ENCODE data around the gene MN1. TPM values are rescaled to one million over a fixed set of nuclear protein-coding genes. Genes with fewer than 3 reads are reported as not detected.

Gene MN1
- polyA plus RNA-seq, 2 of the 4 experiments (the other 2 are of a cell fraction), result 0.59 to 2.4 TPM

DNA sequence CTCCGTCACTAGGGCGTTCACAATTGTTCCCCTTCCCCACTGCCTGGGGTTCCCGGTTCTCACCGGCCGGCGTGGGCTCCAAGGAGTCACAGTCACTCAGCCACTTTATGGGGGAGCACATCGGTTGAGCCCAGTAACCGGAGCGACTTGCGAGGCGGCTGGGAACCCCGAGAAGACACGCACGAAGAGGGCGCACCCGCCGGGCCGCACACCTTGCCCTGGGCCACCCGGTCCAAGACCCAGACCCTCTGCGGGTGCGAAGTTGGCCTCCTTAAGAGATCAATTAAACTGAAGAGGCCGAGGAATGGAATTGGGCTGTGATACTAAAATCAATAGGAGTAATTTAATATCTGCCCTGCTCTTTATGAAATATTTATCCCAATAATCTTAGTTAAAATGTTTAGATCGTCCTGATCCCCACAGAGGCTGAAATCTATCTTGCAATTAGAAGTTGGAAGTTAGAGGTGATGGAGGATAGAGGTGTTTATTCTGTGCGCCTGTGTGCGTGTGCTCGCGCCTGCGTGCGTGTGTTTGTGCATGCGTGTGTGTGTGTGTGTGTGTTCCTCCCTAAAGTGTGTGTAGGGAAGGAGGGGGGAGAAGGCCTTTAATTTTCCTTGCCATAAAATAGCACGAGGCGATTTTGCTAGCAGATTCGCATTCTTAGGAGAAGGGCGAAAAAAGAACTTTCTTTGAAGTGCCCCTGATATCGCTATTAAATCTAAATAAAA lies 954 bp upstream of the MN1 start:
- H3K4me3 ChIP-seq, result peak overlapping the region; percentile 74
- H3K9me3 ChIP-seq, result no peaks in the 10 kb centered on the region
- peak; percentile 15 to 21; a peak in 4 of 6 replicates for ATAC-seq
- H3K4me2 ChIP-seq, result peak overlapping the region; percentile 98
- H3K4me1 ChIP-seq, result peaks cover 16% of the 10 kb centered on the region
- FAIRE-seq, result no peak
- H3K27ac ChIP-seq, result peak overlapping the region; percentile 97
- no peak for DNase-seq (ENCODE audit: low read depth in 1 of 2, low spot score in 1 of 2)
- CTCF ChIA-PET, result no interaction called here
- 74% methylated on average over 16 of the region's 35 CpGs for WGBS (ENCODE audit: missing lambda C conversion rate)
- POLR2A ChIA-PET, result interaction anchor here (0.7 to 1.0 kb wide), 2 partner anchors 686 to 1130 kb away, joined by 3 to 6 read pairs; no protein-coding TSS in a partner anchor
- TF ChIP-seq MAFK (IDR thresholded peaks at IDR 0.05; ENCODE audit: partially characterized antibody) (no peak), BHLHE40 (IDR thresholded peaks at IDR 0.05; ENCODE audit: low read depth, low read length) (no peak), POLR2A (IDR thresholded peaks at IDR 0.05; ENCODE audit: low read length) (no peak), GATA3 (IDR thresholded peaks at IDR 0.05; ENCODE audit: borderline replicate concordance) (no peak), ZNF302 (CRISPR knock-in tag; IDR thresholded peaks at IDR 0.05) (no peak), CBX8 (IDR thresholded peaks at IDR 0.05) (no peak), FOSL2 (IDR thresholded peaks at IDR 0.05) (no peak), FOSL2 (CRISPR knock-in tag; IDR thresholded peaks at IDR 0.05) (no peak), KDM5A (IDR thresholded peaks at IDR 0.05) (no peak), HOXB13 (CRISPR knock-in tag; IDR thresholded peaks at IDR 0.05; ENCODE audit: low read depth) (no peak), RAD21 (conservative IDR thresholded peaks at IDR 0.05 in 1 of 2, IDR thresholded peaks at IDR 0.05 in 1 of 2) (no peak), JUN (IDR thresholded peaks at IDR 0.05) (no peak)
- TF ChIP-seq, protein P1, sequence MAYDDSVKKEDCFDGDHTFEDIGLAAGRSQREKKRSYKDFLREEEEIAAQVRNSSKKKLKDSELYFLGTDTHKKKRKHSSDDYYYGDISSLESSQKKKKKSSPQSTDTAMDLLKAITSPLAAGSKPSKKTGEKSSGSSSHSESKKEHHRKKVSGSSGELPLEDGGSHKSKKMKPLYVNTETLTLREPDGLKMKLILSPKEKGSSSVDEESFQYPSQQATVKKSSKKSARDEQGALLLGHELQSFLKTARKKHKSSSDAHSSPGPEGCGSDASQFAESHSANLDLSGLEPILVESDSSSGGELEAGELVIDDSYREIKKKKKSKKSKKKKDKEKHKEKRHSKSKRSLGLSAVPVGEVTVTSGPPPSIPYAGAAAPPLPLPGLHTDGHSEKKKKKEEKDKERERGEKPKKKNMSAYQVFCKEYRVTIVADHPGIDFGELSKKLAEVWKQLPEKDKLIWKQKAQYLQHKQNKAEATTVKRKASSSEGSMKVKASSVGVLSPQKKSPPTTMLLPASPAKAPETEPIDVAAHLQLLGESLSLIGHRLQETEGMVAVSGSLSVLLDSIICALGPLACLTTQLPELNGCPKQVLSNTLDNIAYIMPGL (CRISPR knock-in tag; IDR thresholded peaks at IDR 0.05; ENCODE audit: borderline replicate concordance), result no peak
- TF ChIP-seq, protein P2, sequence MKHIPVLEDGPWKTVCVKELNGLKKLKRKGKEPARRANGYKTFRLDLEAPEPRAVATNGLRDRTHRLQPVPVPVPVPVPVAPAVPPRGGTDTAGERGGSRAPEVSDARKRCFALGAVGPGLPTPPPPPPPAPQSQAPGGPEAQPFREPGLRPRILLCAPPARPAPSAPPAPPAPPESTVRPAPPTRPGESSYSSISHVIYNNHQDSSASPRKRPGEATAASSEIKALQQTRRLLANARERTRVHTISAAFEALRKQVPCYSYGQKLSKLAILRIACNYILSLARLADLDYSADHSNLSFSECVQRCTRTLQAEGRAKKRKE (CRISPR knock-in tag; IDR thresholded peaks at IDR 0.05; ENCODE audit: low read depth), result no peak
- TF ChIP-seq, protein P3, sequence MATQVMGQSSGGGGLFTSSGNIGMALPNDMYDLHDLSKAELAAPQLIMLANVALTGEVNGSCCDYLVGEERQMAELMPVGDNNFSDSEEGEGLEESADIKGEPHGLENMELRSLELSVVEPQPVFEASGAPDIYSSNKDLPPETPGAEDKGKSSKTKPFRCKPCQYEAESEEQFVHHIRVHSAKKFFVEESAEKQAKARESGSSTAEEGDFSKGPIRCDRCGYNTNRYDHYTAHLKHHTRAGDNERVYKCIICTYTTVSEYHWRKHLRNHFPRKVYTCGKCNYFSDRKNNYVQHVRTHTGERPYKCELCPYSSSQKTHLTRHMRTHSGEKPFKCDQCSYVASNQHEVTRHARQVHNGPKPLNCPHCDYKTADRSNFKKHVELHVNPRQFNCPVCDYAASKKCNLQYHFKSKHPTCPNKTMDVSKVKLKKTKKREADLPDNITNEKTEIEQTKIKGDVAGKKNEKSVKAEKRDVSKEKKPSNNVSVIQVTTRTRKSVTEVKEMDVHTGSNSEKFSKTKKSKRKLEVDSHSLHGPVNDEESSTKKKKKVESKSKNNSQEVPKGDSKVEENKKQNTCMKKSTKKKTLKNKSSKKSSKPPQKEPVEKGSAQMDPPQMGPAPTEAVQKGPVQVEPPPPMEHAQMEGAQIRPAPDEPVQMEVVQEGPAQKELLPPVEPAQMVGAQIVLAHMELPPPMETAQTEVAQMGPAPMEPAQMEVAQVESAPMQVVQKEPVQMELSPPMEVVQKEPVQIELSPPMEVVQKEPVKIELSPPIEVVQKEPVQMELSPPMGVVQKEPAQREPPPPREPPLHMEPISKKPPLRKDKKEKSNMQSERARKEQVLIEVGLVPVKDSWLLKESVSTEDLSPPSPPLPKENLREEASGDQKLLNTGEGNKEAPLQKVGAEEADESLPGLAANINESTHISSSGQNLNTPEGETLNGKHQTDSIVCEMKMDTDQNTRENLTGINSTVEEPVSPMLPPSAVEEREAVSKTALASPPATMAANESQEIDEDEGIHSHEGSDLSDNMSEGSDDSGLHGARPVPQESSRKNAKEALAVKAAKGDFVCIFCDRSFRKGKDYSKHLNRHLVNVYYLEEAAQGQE (IDR thresholded peaks at IDR 0.05), result no peak
- TF ChIP-seq, protein P4, sequence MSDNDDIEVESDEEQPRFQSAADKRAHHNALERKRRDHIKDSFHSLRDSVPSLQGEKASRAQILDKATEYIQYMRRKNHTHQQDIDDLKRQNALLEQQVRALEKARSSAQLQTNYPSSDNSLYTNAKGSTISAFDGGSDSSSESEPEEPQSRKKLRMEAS (IDR thresholded peaks at IDR 0.05), result no peak

DNA sequence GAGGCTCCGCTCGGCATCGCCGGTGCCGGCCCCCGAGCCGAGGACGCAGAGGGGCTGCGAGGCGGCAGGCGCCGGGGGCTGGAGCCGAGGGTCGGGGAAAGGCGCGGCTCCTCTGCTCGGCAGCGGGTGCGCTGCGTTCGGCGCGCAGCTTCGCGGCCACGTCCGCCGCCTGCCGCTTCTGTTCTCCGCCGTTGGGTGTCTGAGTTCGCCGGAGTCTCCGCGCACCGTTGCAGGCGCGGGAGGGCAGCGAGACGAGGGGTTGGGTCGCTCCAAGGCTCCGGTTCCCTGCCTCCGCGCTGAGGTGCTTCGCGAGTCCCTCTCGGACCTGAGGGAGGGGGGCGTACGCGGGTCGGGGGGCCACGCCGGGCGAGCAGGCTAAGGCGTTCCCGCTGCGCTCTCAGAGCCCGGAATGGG lies 347 bp downstream of the MN1 start:
- Histone ChIP-seq H3K27ac (peak overlapping the region; percentile 97), H3K9me3 (no peaks in the 10 kb centered on the region), H3K4me1 (peaks cover 16% of the 10 kb centered on the region), H3K4me2 (peak overlapping the region; percentile 98), H3K4me3 (peak overlapping the region; percentile 74)
- peak; percentile 3 to 30 for DNase-seq (ENCODE audit: low read depth in 1 of 2, low spot score in 1 of 2)
- peak; percentile 55 to 69; a peak in 4 of 6 replicates for ATAC-seq
- TF ChIP-seq ZSCAN20 (CRISPR knock-in tag; IDR thresholded peaks at IDR 0.05), result no peak
- TF ChIP-seq HDAC2 (IDR thresholded peaks at IDR 0.05), result no peak
- no peak for TF ChIP-seq TP53 (CRISPR knock-in tag; IDR thresholded peaks at IDR 0.05)
- no peak for TF ChIP-seq JUN (IDR thresholded peaks at IDR 0.05)
- TF ChIP-seq CBX8 (IDR thresholded peaks at IDR 0.05), result no peak
- no peak for TF ChIP-seq TFCP2L1 (CRISPR knock-in tag; IDR thresholded peaks at IDR 0.05)
- no peak for TF ChIP-seq FOSL2 (IDR thresholded peaks at IDR 0.05)
- TF ChIP-seq FOSL2 (CRISPR knock-in tag; IDR thresholded peaks at IDR 0.05), result no peak
- TF ChIP-seq RNF2 (IDR thresholded peaks at IDR 0.05; ENCODE audit: borderline replicate concordance, low read depth), result no peak
- TF ChIP-seq CBX2 (IDR thresholded peaks at IDR 0.05; ENCODE audit: borderline replicate concordance, low read depth), result no peak
- TF ChIP-seq CEBPB (IDR thresholded peaks at IDR 0.05), result no peak
- no peak for TF ChIP-seq FOSB (CRISPR knock-in tag; IDR thresholded peaks at IDR 0.05)
- no peak for TF ChIP-seq SMC3 (IDR thresholded peaks at IDR 0.05)
- TF ChIP-seq, protein P5, sequence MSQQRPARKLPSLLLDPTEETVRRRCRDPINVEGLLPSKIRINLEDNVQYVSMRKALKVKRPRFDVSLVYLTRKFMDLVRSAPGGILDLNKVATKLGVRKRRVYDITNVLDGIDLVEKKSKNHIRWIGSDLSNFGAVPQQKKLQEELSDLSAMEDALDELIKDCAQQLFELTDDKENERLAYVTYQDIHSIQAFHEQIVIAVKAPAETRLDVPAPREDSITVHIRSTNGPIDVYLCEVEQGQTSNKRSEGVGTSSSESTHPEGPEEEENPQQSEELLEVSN (IDR thresholded peaks at IDR 0.05; ENCODE audit: borderline replicate concordance, low read depth), result no peak
- no peak for TF ChIP-seq GATA3 (IDR thresholded peaks at IDR 0.05; ENCODE audit: borderline replicate concordance)
- no peak for TF ChIP-seq EP300 (IDR thresholded peaks at IDR 0.05)
- TF ChIP-seq CHD4 (IDR thresholded peaks at IDR 0.05; ENCODE audit: borderline replicate concordance), result no peak
- no peak for TF ChIP-seq SREBF2 (IDR thresholded peaks at IDR 0.05)
- ChIA-PET POLR2A (interaction anchor here (0.6 to 1.0 kb wide), 2 partner anchors 559 to 1129 kb away, joined by 3 to 6 read pairs; no protein-coding TSS in a partner anchor), CTCF (no interaction called here)
- WGBS (ENCODE audit: missing lambda C conversion rate), result no CpG with 5 or more reads among the region's 58 CpGs
- FAIRE-seq, result no peak

All from A549 (cell line).